A549 (cell line): ENCODE results near the gene KIAA1586.
"Not testable (repeated sequence)": the region's sequence is repeated elsewhere in the genome, so short reads cannot be mapped to it uniquely, and the experiment has no call there.

ENCODE experiments used
- CEBPB ChIP-seq, 2 experiments: fragments of >200 bp in 1 of 2; sonication (Bioruptor Twin) in 1 of 2; formaldehyde crosslinking in 1 of 2; IDR thresholded peaks; 2 replicates each; pipeline ENCODE4 v1.6.1; 2012 to 2016
- CHD2 ChIP-seq: fragments of 150-350 bp; IDR thresholded peaks from 2 replicates; pipeline ENCODE4 v1.6.1; 2014; ENCODE audit warnings: low read length; ENCODE audit not compliant: partially characterized antibody
- EHMT2 ChIP-seq: fragments of 200-600 bp; sonication (generic); IDR thresholded peaks from 2 replicates; pipeline ENCODE4 v1.6.1; 2016; ENCODE audit warnings: antibody characterized with exemption, low read depth, mild to moderate bottlenecking, moderate library complexity
- EP300 ChIP-seq, 2 experiments: fragments of >200 bp; sonication (Bioruptor Twin); formaldehyde crosslinking; IDR thresholded peaks; 2 replicates in 1 of 2; 3 replicates in 1 of 2; pipeline ENCODE4 v1.6.1; 2016 to 2017
- NFE2L2 ChIP-seq: fragments of 150-350 bp; conservative IDR thresholded peaks from 2 replicates; pipeline ENCODE4 v1.6.1; 2014; ENCODE audit warnings: low read length
- POLR2A ChIP-seq: IDR thresholded peaks from 2 replicates; pipeline ENCODE4 v1.6.1; 2012; ENCODE audit warnings: mild to moderate bottlenecking, low read length
- POLR2AphosphoS2 ChIP-seq: conservative IDR thresholded peaks from 2 replicates; pipeline ENCODE4 v1.6.1; 2012; ENCODE audit warnings: low read length, improper control_type of control experiment, inconsistent platforms
- TF ChIP-seq, protein P1 (sequence below): fragments of >200 bp; sonication (Bioruptor Twin); formaldehyde crosslinking; IDR thresholded peaks from 3 replicates; pipeline ENCODE4 v1.5.1; 2016
- TF ChIP-seq, protein P2 (sequence below): IDR thresholded peaks from 2 replicates; pipeline ENCODE4 v1.6.1; 2012
- TF ChIP-seq, protein P3 (sequence below): fragments of 150-350 bp; IDR thresholded peaks from 2 replicates; pipeline ENCODE4 v1.6.1; 2014; ENCODE audit warnings: low read depth, mild to moderate bottlenecking, low read length
- TF ChIP-seq, protein P4 (sequence below): fragments of 450-650 bp; IDR thresholded peaks from 2 replicates; pipeline ENCODE4 v1.6.1; 2014; ENCODE audit warnings: antibody characterized with exemption

DNA sequence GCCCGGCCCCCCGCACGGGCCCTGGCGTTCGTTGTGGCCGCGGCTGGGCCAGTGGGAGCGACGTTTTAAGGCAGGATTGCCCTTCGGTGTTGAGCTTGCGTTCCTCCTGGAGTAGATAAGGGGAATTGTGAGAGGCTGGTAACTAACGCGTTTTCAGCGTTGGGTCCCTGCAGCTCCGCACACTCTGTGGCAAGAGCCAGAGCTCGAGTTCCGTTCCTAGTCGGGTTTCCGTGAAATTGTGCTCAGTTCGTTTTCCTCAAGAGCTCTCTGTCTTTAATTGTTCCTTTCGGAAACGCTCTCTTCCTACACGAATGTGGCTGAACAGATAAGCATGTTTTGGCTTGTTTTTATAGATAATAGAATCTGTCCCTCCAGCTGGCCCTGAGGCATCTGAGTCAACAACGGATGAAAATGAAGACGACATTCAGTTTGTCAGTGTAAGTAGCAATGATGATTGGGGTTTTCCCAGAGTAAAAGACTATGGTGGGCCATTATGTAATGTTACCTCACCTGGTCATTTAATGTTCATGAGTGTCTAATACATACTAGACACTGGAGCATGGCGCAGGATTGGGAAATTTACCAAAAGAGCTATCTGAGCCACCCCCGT lies 44.1 kb downstream of the KIAA1586 start:
- TF ChIP-seq, protein P1, sequence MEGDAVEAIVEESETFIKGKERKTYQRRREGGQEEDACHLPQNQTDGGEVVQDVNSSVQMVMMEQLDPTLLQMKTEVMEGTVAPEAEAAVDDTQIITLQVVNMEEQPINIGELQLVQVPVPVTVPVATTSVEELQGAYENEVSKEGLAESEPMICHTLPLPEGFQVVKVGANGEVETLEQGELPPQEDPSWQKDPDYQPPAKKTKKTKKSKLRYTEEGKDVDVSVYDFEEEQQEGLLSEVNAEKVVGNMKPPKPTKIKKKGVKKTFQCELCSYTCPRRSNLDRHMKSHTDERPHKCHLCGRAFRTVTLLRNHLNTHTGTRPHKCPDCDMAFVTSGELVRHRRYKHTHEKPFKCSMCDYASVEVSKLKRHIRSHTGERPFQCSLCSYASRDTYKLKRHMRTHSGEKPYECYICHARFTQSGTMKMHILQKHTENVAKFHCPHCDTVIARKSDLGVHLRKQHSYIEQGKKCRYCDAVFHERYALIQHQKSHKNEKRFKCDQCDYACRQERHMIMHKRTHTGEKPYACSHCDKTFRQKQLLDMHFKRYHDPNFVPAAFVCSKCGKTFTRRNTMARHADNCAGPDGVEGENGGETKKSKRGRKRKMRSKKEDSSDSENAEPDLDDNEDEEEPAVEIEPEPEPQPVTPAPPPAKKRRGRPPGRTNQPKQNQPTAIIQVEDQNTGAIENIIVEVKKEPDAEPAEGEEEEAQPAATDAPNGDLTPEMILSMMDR, result not testable (repeated sequence)
- not testable (repeated sequence) for TF ChIP-seq CEBPB (IDR thresholded peaks at IDR 0.05); EHMT2; POLR2AphosphoS2; EP300 (IDR thresholded peaks at IDR 0.05); CHD2; POLR2A; NFE2L2
- TF ChIP-seq, protein P2, sequence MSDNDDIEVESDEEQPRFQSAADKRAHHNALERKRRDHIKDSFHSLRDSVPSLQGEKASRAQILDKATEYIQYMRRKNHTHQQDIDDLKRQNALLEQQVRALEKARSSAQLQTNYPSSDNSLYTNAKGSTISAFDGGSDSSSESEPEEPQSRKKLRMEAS, result not testable (repeated sequence)
- TF ChIP-seq, protein P3, sequence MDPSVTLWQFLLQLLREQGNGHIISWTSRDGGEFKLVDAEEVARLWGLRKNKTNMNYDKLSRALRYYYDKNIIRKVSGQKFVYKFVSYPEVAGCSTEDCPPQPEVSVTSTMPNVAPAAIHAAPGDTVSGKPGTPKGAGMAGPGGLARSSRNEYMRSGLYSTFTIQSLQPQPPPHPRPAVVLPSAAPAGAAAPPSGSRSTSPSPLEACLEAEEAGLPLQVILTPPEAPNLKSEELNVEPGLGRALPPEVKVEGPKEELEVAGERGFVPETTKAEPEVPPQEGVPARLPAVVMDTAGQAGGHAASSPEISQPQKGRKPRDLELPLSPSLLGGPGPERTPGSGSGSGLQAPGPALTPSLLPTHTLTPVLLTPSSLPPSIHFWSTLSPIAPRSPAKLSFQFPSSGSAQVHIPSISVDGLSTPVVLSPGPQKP, result not testable (repeated sequence)
- TF ChIP-seq, protein P4, sequence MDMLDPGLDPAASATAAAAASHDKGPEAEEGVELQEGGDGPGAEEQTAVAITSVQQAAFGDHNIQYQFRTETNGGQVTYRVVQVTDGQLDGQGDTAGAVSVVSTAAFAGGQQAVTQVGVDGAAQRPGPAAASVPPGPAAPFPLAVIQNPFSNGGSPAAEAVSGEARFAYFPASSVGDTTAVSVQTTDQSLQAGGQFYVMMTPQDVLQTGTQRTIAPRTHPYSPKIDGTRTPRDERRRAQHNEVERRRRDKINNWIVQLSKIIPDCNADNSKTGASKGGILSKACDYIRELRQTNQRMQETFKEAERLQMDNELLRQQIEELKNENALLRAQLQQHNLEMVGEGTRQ, result not testable (repeated sequence)
